Activated naive CD4-positive, alpha-beta T cell treated with anti-CD3 and anti-CD28 coated beads, Interleukin-2, amount 50 U/mL, for 16 hours (primary cell): ENCODE data around the gene CABP2.

Source experiments
- DNase-seq: peaks from one replicate; pipeline ENCODE4 v3.0.0-alpha.2; 2020

Gene CABP2

DNA sequence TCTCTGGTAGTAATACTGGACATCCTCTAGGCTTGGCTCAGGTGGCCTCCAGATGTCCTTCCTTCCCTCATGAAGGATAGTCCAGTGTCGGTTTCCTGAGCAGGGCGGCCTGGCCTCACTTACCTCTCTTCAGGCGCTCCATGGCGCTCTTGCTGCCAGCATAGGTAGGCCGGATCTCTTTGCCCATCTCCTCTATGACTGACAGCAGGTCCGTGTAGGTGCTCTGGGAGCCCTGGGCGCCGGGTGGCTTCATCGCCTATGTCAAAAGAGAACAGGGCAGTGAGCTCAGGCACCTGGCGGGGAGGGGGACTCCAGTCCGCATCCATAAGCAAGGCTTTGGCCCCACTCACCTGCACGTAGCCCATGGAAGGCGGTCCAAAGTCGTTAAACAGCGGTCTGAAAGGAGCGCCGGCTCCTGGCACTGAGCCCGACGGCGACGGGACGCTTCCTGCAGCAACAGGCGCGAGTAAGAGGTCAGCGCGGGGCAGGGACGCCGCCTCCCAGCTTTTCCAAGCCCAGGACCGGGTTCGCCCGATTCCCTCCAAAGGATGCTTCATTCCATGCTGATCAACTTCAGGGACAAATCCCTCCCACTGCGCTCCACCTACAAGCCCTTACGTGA, 15.9 kb downstream of the CABP2 start:
- no peak for DNase-seq

DNA sequence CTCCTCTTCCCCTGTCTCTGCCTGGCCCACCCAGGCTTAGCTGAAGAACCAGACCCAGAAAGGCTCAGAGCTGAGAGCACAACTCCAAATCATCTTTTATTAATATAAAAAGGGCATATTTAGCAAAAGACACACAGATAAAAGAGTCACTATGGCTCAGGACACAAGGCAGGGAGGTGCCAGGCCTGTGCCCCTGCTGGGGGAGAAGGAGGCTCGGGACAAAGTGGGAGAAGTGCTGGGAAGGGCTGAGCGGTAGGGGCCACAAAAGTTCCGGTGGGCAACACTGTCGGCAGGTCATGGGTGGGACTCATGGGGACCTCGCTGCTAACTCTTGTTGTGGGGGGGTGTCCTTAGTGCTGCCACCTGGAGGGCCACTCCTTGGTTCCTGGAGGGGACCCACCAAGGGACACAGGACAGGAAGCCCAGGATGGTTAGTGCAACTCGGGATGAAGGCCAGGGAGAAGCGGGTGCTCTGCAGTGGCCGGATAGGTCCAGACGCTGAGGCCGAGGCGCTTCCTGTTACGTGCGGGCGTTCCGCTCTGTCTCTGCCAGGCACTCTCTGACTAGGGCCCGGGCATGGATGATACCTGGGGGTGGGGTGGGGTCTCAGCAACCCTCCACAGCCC, 16.7 kb downstream of the CABP2 start:
- no peak for DNase-seq

DNA sequence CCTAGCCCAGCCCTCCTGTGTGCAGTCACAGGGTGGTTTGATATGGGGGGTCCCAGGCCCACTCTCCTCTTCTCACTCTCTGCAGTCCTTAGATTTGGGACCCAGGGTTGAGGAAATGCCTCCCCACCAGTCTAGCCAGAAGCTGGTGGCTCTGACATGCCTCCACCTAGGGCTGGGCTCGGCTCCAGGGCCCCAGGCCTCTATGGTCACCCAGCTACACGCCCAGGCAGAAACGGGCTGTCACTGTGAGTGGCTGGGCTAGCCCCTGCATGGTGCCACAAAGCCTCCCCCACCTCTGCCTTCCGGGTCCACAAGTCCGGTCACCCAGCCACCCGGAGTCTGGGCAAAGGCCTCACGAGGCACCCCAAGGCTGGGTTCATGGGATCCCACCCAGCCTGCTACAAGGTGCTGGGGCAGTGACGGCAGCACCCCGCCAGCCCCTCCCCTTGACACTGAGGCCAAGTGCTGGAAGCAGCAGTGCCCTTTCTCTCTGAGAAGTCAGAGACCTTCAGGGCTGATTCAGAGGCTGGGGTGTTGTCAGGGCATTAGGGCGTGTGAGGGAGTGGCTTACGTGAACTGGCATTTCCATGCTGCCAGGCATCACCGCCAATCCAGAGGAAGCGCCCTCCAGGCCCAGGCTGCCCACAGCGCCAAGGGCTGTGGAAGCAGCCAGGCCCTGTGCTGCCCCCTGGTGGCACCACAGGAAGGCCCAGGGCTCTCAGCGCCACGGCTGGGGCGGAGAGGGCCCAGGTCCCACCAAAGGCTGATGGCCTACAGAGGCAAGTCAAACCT, 17.4 kb downstream of the CABP2 start:
- DNase-seq, result peak; percentile 91

DNA sequence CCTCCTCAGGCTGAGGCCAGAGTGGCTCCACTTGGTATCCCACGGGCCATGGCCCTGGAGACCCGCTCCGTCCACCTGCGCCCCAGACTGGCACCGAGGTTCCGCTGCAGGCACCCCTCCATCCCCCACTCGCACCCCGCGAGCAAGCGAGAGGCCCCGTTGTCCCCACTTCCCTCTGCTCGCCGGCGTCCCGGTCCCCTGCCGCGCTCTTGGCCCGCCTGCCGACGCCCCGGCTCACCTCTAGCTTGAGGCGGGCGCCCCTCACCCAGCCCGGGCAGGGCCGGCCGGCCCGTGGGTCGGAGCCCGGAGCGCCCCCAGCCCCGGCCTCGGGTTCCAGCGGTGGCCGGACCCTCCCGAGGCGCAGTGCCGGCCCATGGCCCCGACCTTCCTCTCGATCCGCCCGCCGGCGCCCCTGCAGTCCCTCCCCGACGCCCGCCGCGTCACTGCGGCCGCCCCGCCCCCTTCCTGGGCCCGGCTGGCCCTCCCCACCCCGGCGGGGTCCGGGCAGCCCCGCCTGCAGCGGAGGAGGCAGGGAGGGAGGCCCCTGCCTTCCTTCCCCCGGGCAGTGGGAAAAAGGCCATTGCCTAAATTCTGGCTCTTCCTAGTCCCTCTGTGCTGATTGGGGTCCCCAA, 18.2 kb downstream of the CABP2 start, which contains the start of gene PITPNM1:
PITPNM1 (minus strand) TSS at position 414 of the 632 bp plus-strand sequence. CDS start 1,183 bp downstream, outside the sequence.
- DNase-seq, result peak; percentile 68

DNA sequence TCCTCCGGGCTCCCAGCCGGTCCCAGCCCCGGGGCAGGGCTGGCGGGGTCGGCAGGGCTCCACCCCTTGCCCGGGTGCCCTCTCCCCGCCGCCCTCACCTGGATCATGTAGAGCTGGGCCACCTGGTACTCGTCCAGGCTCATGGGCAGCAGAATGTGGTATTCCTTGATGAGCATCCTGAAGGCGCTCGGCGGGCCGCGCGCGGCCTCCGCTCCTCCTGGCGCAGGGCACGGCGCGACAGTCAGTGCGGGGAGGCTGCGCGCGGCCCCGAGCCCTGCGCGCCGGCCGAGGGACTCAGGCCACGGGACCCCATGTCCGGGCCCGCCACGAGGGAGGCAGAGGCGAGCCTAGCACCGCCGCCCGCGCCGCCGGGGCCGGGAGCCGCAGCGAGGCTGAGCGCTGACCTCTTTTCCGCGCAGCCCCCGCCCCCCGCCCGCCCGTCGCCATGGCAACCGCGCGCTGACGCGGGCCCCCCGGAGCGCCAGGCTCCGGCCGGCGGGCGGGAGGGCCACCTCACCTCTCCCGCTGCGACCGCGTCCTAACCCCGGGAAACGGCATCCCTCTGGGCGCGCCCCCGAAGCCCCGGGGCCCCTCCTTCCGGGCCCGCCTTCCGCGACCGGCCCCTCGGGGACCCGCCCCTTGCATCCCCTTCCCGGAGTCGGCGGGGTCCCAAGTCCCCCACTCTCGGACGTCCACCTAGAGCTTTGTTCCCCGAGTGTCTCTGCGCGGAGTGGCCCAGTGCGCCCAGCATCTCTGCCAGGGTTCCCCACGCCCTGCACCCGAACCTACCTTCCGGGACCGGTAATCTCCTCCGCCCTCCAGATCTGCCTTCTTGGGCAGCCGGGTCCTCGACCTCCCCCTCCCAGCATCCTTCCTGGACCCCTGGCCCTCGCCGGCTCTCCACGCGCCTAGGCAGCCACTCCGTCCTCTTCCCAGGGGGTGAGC, 19.0 kb downstream of the CABP2 start:
- no peak for DNase-seq

DNA sequence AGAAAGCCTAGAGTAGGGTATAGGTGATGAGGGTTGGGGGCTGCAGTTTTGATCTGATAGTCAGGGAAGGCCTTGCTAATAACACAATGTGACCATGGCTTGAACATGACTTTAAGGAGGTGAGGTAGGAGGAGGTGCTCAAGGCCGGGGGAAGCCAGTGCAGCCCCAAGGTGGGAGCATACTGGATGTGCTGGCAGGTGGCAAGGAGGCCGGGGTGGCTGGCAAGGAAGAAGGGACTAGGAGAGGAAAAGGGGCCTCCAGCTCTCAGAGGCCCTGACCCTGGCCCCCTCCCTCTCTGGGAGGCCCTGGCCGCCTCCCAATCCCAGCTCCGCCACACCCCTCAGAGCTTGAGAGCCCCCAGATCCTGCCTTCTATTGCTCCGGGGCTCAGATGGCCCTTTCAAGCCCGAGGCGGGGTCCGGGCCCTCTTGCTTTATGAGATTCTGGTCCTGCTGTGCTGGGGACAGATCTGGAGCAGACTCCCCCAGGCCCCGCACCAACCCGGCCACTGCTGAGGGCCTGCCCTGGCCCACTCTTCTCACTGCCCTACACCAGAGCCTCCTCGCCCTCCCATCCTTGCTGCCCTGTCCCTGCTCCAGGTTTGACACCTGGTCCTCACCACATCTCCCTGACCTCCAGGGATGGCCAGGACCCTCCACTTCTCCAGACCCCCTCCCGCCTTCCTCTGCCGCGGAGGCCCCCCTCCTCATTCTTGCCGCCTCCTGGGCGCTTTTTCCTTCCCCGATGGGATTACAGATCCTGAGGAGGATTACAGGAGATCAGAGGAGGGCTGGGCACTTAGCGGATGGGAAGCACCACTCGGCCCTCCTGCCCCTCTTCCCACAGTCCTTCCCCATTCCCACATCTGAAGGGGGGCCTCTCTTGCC, 19.9 kb downstream of the CABP2 start:
- DNase-seq, result no peak

DNA sequence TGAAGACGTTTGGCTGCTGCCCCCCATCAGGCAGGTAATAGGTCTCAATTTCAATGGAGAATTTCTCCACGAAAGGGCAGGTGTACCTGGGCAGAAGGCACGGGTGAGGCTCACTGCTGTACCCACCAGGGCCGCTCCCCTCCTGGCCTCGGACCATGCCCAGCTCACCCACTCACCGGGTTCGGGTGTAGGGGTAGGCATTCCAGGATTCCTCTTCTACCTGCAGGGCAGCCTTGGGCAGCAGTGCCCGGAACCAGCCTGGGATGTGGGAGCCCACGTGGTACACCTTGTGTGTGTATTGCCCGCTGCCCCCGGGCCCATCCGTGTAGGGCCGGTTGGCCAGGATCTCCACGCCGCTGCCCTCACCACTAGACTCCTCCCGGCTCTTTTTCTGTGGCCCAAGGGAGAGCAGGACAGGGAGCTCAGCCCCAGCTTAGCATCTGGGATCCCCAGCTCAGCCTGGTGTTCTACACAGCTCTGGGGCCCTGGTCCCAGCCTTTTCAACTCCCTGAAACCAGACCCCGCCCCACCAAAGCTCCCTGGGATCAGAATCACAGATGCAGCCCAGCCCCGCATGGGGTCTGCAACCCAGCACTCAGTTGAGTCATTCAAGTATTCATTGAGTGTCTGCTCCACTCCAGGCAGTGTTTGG, 20.8 kb downstream of the CABP2 start:
- no peak for DNase-seq

- no peak for DNase-seq
These were observed 21.4 kb downstream of the CABP2 start for GRCh38 chr11:67501854-67502253.

- DNase-seq, result no peak
These were observed 22.2 kb downstream of the CABP2 start for GRCh38 chr11:67500831-67501715.

DNA sequence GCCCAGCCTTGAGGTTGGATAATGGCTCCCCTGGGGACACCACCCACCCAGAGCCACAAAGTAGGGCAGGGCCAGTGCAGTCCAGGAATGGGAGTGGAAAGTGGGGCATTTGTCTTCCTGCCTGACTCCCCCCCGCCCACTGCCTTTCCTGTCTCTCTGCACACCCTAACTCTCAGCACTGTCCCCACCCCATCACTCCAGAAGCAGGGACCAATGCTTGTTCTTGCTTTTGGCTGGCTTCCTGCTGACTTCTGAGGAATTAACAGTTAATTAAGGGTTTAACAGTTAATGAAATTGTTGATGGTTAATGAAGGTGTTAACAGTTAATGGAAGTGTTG, 22.8 kb downstream of the CABP2 start:
- DNase-seq, result no peak

DNA sequence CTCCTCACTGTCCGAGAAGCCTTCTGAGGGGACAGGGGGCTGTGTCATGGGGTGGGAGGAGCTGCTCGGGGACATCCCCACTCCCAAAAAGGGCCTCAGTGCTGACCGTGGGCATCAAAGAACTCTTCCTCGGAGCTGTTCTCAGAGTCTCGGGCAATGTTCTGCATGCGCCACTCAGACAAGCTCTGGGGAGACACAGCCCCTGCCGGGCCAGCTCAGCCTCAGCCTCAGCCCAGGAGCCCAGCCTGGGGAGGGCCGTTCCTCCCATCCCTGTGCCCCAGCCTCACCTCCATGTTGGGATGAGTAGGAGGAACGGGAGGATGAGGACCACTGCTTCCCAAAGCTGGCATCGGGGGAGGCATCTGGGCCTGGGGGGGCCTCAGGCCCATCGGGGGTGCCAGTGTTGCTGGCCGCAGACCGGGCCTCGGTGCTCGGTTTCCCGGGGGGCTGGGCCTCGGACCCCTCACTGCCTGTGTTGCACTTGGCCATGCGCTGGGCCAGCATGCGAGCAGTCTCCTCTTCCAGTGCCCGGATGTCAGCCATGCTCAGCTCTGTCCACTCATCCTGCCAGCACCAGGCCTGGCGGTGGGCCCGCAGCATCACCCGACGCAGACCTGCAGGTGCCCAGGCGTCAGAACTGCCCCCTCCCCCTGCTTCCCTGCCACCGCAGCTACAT, 23.3 kb downstream of the CABP2 start:
- no peak for DNase-seq

DNA sequence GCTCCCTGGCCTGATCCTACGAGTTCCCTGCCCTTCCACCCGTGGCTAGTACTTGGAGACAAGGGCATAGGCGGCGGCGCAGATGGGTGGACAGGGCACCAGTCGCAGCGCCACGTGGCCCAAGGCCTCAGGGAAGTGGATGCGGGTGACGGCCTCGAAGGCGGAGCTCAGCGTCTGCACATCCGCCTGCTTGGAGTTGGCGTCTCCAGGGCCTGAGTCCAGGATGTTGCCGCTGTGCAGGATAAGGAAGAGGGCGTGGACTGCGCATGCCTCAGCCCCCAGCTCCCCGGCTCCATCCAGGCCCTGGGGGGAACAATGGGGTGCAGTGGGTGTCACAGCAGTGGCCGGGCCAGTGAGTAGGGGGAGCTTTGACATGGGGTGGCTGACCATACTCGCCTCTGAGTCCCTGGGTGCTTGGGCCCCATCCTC, 24.7 kb downstream of the CABP2 start:
- DNase-seq, result no peak

- no peak for DNase-seq
These were observed 25.5 kb downstream of the CABP2 start for GRCh38 chr11:67497656-67498291.

DNA sequence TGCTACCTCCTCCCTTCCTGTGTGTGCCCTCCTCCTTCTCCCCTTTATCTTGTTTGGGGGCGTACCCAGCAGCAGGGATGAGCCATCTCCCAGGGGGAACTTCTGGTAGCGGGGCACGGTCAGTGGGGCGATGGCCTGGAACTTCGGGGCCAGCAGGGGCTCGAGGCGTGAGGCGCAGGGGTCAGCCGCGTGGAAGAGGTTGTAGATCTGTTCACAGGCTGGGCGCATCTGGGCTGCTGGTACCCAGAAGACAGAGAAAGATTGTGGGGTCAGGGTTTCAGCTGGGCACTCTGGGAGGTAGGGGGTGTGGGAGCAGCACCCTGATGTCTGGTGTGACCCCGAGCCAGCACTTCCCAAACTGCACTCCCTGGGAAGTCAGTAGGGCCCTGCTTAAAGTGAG, 27.1 kb downstream of the CABP2 start:
- no peak for DNase-seq

GRCh38 chr11:67495234-67496005, 27.8 kb downstream of the CABP2 start:
- no peak for DNase-seq

DNA sequence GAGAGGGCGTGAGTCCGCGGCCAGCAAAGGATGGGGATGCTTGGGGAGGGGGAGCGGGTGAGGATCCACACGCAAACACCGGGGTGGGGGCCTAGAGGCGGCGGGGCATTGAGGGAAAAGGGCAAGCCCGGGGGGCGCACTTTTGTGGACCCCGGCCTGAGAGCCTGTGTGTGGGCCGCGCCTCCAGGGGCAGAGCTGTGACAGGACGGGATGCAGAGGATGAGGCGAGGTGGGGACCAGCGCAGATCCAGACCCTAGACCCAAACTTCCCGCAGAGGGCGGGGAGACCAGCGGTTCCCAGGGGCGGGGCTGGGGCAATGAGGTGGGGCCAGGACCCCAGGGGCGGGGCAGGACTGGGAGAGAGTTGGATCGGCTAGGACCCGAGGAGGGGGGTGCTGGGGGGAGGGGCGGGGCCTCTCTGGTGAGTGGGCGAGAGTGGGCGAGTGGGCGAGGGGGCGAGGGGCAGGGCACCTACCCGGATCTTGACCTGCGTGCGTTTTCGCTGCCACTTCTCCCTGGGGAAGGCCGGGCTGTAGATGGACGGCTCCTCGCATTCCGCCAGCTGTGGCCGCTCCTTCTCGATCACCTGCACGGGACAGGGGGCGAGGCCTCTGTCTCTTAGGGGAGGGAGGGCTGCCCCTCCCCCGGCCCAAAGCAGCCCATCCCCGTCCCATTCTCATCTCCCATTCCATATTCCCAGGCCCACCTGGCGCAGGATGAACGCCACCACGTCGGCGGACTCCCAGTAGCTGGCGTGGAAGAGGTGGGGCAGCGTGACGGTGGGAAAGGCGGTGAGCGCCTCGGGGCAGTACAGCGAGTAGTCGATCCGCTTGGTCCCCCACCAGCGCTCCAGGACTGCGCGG, 28.6 kb downstream of the CABP2 start:
- no peak for DNase-seq
